ENCODE data around the gene ELL2.

Gene ELL2

GRCh38 chr5:95963650-95964410, 2.2 kb upstream of the ELL2 start:
- no peak for DNase-seq (ENCODE audit: extremely low read depth, insufficient read length)
- TF ChIP-seq, protein P1, sequence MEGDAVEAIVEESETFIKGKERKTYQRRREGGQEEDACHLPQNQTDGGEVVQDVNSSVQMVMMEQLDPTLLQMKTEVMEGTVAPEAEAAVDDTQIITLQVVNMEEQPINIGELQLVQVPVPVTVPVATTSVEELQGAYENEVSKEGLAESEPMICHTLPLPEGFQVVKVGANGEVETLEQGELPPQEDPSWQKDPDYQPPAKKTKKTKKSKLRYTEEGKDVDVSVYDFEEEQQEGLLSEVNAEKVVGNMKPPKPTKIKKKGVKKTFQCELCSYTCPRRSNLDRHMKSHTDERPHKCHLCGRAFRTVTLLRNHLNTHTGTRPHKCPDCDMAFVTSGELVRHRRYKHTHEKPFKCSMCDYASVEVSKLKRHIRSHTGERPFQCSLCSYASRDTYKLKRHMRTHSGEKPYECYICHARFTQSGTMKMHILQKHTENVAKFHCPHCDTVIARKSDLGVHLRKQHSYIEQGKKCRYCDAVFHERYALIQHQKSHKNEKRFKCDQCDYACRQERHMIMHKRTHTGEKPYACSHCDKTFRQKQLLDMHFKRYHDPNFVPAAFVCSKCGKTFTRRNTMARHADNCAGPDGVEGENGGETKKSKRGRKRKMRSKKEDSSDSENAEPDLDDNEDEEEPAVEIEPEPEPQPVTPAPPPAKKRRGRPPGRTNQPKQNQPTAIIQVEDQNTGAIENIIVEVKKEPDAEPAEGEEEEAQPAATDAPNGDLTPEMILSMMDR (IDR thresholded peaks at IDR 0.05; ENCODE audit: insufficient read depth, low read length, poor library complexity, severe bottlenecking): no peak

DNA sequence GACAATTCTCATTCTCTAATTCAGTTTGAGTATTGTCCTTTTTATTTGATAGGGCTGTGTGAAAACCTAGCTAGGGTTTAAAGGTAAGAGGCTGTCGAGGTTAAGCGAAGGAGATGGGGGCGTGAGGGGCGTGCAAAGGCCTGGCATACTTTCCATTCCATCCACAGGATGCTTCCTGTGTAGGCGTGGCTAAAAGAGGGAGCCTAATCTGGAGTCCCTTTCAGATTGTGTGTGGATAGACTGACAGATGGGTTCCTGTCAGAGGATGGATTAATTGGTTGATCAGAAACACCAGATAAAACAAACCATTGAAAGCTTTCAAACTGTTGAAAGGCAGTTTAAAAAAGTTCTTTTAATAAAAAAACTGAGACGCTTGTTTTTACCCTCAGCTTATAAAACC, 1.1 kb upstream of the ELL2 start:
- peak overlapping the region; percentile 90 for H3K4me3 ChIP-seq (replicated peaks; ENCODE audit: low read depth, low read length)
- H3K36me3 ChIP-seq (ENCODE audit: control insufficient read depth, insufficient read depth, low read length): peaks cover 3% of the 10 kb centered on the region
- TF ChIP-seq, protein P1 (IDR thresholded peaks at IDR 0.05; ENCODE audit: insufficient read depth, low read length, poor library complexity, severe bottlenecking): no peak
- H3K27me3 ChIP-seq (replicated peaks; ENCODE audit: control insufficient read depth, insufficient read depth, low read length): no peaks in the 10 kb centered on the region
- no peak for DNase-seq (ENCODE audit: extremely low read depth, insufficient read length)

More at GRCh38 chr5:95963650-95964410, 2.2 kb upstream of the ELL2 start:
- Histone ChIP-seq H3K4me3 (replicated peaks; ENCODE audit: low read depth, low read length) (peak overlapping the region; percentile 17; the same call in 1 of the 2 replicates), H3K36me3 (ENCODE audit: control insufficient read depth, insufficient read depth, low read length) (peaks cover 3% of the 10 kb centered on the region), H3K27me3 (replicated peaks; ENCODE audit: control insufficient read depth, insufficient read depth, low read length) (no peaks in the 10 kb centered on the region)

GRCh38 chr5:95962475-95962773, 773 bp upstream of the ELL2 start:
- Histone ChIP-seq H3K36me3 (ENCODE audit: control insufficient read depth, insufficient read depth, low read length) (peaks cover 3% of the 10 kb centered on the region), H3K4me3 (replicated peaks; ENCODE audit: low read depth, low read length) (peak overlapping the region; percentile 90), H3K27me3 (replicated peaks; ENCODE audit: control insufficient read depth, insufficient read depth, low read length) (no peaks in the 10 kb centered on the region)
- DNase-seq (ENCODE audit: extremely low read depth, insufficient read length): no peak
- TF ChIP-seq, protein P1 (IDR thresholded peaks at IDR 0.05; ENCODE audit: insufficient read depth, low read length, poor library complexity, severe bottlenecking): no peak

DNA sequence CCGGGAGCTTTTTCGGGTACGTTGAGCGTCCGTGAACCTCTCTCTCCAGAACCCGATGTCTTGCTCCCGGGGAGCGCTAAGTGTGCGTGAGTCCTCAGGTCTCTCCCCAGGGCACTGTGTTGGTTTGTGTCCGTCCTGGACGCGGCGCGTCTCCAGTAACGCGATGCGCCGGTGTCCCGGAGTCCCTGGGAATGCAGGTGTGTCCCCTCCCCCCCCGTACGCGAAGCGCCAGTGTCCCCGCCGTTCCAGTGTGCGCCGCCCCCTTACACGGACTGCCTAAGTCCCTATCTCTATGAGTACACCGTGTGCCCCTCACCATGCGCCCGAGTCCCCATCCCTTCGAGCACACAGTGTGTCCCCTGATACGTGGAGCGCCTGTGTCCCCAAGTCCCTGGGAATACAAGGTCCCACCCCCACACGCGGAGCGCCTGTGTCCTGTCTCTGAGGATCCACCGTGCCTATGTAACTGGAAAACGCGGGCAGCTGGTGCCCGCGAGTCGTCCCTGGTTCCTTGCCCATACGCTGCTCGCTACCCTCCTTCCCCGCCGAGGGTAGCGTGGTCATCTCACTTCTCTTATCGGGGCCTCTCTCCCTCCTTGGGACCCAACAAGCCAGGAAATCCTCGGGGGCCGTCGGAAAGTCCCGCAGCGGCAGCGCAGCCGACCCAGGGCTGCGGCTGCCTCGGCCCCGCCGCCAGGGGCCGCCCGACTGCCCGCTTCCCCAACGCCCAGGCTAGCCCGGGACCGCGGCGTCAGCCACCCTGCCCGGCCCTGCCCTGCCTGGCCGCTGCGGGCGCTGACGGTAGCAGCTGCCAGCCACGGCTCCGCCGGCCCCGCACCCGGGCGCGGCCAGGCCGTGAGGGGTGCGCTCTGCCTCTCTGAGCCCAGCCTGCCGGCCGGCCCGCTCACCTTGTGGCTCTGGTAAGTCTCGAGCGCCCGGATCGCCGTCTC, 709 bp downstream of the ELL2 start:
- TF ChIP-seq, protein P1 (IDR thresholded peaks at IDR 0.05; ENCODE audit: insufficient read depth, low read length, poor library complexity, severe bottlenecking): peak; percentile 29
- DNase-seq (ENCODE audit: extremely low read depth, insufficient read length): peak; percentile 88
- peak overlapping the region; percentile 90 for H3K4me3 ChIP-seq (replicated peaks; ENCODE audit: low read depth, low read length)
- H3K36me3 ChIP-seq (ENCODE audit: control insufficient read depth, insufficient read depth, low read length): peaks cover 3% of the 10 kb centered on the region
- H3K27me3 ChIP-seq (replicated peaks; ENCODE audit: control insufficient read depth, insufficient read depth, low read length): no peaks in the 10 kb centered on the region

- no peaks in the 10 kb centered on the region for H3K27me3 ChIP-seq (replicated peaks; ENCODE audit: control insufficient read depth, insufficient read depth, low read length)
- H3K36me3 ChIP-seq (ENCODE audit: control insufficient read depth, insufficient read depth, low read length): peaks cover 3% of the 10 kb centered on the region
- H3K4me3 ChIP-seq (replicated peaks; ENCODE audit: low read depth, low read length): peak overlapping the region; percentile 90
- TF ChIP-seq, protein P1 (IDR thresholded peaks at IDR 0.05; ENCODE audit: insufficient read depth, low read length, poor library complexity, severe bottlenecking): no peak
- no peak for DNase-seq (ENCODE audit: extremely low read depth, insufficient read length)
Observed at GRCh38 chr5:95959888-95960666, 1.6 kb downstream of the ELL2 start.

Measured in GM06990 (cell line).